ENCODE measurements around the gene MICU1. TPM values are rescaled to one million over a fixed set of nuclear protein-coding genes. Genes with fewer than 3 reads are reported as not detected.

MICU1 gene
- total RNA-seq, 1 experiment from 2014 or later, result 39.4 TPM

- H3K27ac ChIP-seq (ENCODE audit: low read depth, low read length), result no peak overlapping the region
- no peaks in the 10 kb centered on the region for H3K36me3 ChIP-seq (ENCODE audit: control insufficient read depth in 1 of 2, insufficient read depth in 2 of 2, low read length in 2 of 2)
- no TSS peak for BruUV-seq (replicated peaks)
- H3K4me2 ChIP-seq (ENCODE audit: low read length), result no peak overlapping the region
- ATAC-seq (no peak), DNase-seq (ENCODE audit: low read depth, low spot score) (no peak)
- no peaks in the 10 kb centered on the region for H4K20me1 ChIP-seq (ENCODE audit: insufficient read depth)
- no peak for TF ChIP-seq SRF (IDR thresholded peaks at IDR 0.05; ENCODE audit: low read depth)
- TF ChIP-seq, protein P1, sequence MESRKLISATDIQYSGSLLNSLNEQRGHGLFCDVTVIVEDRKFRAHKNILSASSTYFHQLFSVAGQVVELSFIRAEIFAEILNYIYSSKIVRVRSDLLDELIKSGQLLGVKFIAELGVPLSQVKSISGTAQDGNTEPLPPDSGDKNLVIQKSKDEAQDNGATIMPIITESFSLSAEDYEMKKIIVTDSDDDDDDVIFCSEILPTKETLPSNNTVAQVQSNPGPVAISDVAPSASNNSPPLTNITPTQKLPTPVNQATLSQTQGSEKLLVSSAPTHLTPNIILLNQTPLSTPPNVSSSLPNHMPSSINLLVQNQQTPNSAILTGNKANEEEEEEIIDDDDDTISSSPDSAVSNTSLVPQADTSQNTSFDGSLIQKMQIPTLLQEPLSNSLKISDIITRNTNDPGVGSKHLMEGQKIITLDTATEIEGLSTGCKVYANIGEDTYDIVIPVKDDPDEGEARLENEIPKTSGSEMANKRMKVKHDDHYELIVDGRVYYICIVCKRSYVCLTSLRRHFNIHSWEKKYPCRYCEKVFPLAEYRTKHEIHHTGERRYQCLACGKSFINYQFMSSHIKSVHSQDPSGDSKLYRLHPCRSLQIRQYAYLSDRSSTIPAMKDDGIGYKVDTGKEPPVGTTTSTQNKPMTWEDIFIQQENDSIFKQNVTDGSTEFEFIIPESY (IDR thresholded peaks at IDR 0.05; ENCODE audit: extremely low read depth, insufficient replicate concordance, low read length), result no peak
- no peak for TF ChIP-seq EGR1 (IDR thresholded peaks at IDR 0.05; ENCODE audit: low read depth)
- no peak for TF ChIP-seq SIN3A (IDR thresholded peaks at IDR 0.05; ENCODE audit: low read depth)
- no peak for TF ChIP-seq JUND (IDR thresholded peaks at IDR 0.05)
- no peak for TF ChIP-seq POLR2A (IDR thresholded peaks at IDR 0.05; ENCODE audit: borderline replicate concordance, extremely low read depth, insufficient read depth, insufficient read length)
- TF ChIP-seq YY1 (IDR thresholded peaks at IDR 0.05; ENCODE audit: extremely low read depth, insufficient replicate concordance, low read depth, low read length), result no peak
- TF ChIP-seq, protein P2, sequence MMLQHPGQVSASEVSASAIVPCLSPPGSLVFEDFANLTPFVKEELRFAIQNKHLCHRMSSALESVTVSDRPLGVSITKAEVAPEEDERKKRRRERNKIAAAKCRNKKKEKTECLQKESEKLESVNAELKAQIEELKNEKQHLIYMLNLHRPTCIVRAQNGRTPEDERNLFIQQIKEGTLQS (IDR thresholded peaks at IDR 0.05), result no peak
- TF ChIP-seq ZNF274 (IDR thresholded peaks at IDR 0.05; ENCODE audit: low read depth, low read length), result no peak
- TF ChIP-seq EZH2 (IDR thresholded peaks at IDR 0.05), result no peak
- H3K4me1 ChIP-seq (ENCODE audit: control insufficient read depth in 1 of 2, insufficient read depth in 2 of 2, low read length in 2 of 2), result no peaks in the 10 kb centered on the region
- ChIA-PET RAD21 (ENCODE audit: low non-redundant PET in 1 of 2, low total read pairs in 2 of 2, uncharacterized antibody in 2 of 2, unreplicated experiment in 2 of 2) (no interaction called here), POLR2A (no interaction called here), CTCF (no interaction called here)
- H2AFZ ChIP-seq (ENCODE audit: low read depth, low read length, poor library complexity, severe bottlenecking), result no peak overlapping the region
- no peaks in the 10 kb centered on the region for H3K27me3 ChIP-seq (ENCODE audit: insufficient read depth, low read length)
- intact Hi-C loops (cut with micrococcal nuclease), result no loop called here
- H3K9ac ChIP-seq (ENCODE audit: low read length), result no peak overlapping the region
- H3K4me3 ChIP-seq (replicated peaks in 1 of 2; ENCODE audit: low read depth in 1 of 2, low read length in 2 of 2), result no peak overlapping the region
- no peaks in the 10 kb centered on the region for H3K9me3 ChIP-seq (ENCODE audit: control insufficient read depth in 1 of 2, insufficient read depth in 1 of 2, low read depth in 1 of 2, low read length in 2 of 2)
- H3K9me2 ChIP-seq (ENCODE audit: insufficient read depth), result no peaks in the 10 kb centered on the region
- H3K79me2 ChIP-seq (ENCODE audit: insufficient read depth, low read length), result no peaks in the 10 kb centered on the region
These were observed 165.5 kb downstream of the MICU1 start for GRCh38 chr10:72460284-72460876.

Data from HCT116 (cell line).